GM20000 (cell line): ENCODE data around the gene KRT36.

Source experiments
- DNase-seq: peaks from one replicate; pipeline ENCODE4 v3.0.0; 2012; ENCODE audit warnings: low spot score
- CTCF ChIP-seq: IDR thresholded peaks from 2 replicates; pipeline ENCODE4 v1.5.1; 2012; ENCODE audit warnings: mild to moderate bottlenecking, control low read depth; ENCODE audit errors: extremely low read depth, missing control alignments

Gene KRT36

GRCh38 chr17:41489531-41489930 lies at the start of gene KRT36:
Gene KRT36 (minus strand): TSS chr17:41489910. CDS start chr17:41489864, 46 bp downstream.
- TF ChIP-seq CTCF: no peak
- no peak for DNase-seq

- no peak for DNase-seq
- no peak for TF ChIP-seq CTCF
Measured at GRCh38 chr17:41539071-41539492, 49.4 kb upstream of the KRT36 start.

- DNase-seq: no peak
- TF ChIP-seq CTCF: no peak
Measured at GRCh38 chr17:41538565-41538991, 48.9 kb upstream of the KRT36 start.

- no peak for DNase-seq
- TF ChIP-seq CTCF: no peak
Measured at GRCh38 chr17:41537990-41538389, 48.3 kb upstream of the KRT36 start.

- no peak for TF ChIP-seq CTCF
- DNase-seq: no peak
Measured at GRCh38 chr17:41537614-41537954, 47.9 kb upstream of the KRT36 start.

GRCh38 chr17:41536741-41537613 lies 47.3 kb upstream of the KRT36 start:
- DNase-seq: no peak
- no peak for TF ChIP-seq CTCF

GRCh38 chr17:41535764-41536481 lies 46.2 kb upstream of the KRT36 start:
- no peak for DNase-seq
- no peak for TF ChIP-seq CTCF
